Activated T-helper 1 cell treated with anti-CD3 and anti-CD28 coated beads, Interleukin-12 subunit alpha, Interleukin-12 subunit beta, Interleukin-2, Interleukin-4 antibody, amounts not matched to agents 30 ng/mL and 10 ng/mL and 1 ng/mL, durations not matched to agents 14 hours and 24 hours and 36 hours (primary cell): ENCODE results near the gene SCAMP2. TPM values are rescaled to one million over a fixed set of nuclear protein-coding genes. Genes with fewer than 3 reads are reported as not detected.

ENCODE experiments used
- DNase-seq: peaks from one replicate; pipeline ENCODE4 v3.0.0; 2021; ENCODE audit warnings: low spot score
- H3K27ac Mint-ChIP-seq: one replicate; pipeline ENCODE4 v1.8.0; 2021; ENCODE audit warnings: mild to moderate bottlenecking, mixed read lengths
- H3K27me3 Mint-ChIP-seq: one replicate; pipeline ENCODE4 v1.8.0; 2022; ENCODE audit warnings: mild to moderate bottlenecking, moderate library complexity, mixed read lengths; ENCODE audit not compliant: insufficient read depth
- H3K36me3 Mint-ChIP-seq: one replicate; pipeline ENCODE4 v1.8.0; 2021; ENCODE audit warnings: low read depth, mixed read lengths
- H3K4me1 Mint-ChIP-seq: one replicate; pipeline ENCODE4 v1.8.0; 2021; ENCODE audit warnings: low read depth, mixed read lengths
- H3K4me3 Mint-ChIP-seq: one replicate; pipeline ENCODE4 v1.8.0; 2021; ENCODE audit warnings: mild to moderate bottlenecking, moderate library complexity, mixed read lengths
- H3K9me3 Mint-ChIP-seq: one replicate; pipeline ENCODE4 v1.8.0; 2021; ENCODE audit warnings: mixed read lengths
- intact Hi-C: fragments of 100-400 bp; cut with micrococcal nuclease; formaldehyde crosslinking; loops from one replicate; pipeline ENCODE4 v1.15.1; 2024
- total RNA-seq: library from RNA; stranded (reverse); gene quantifications from 2 replicates; pipeline ENCODE4 v1.2.3, GENCODE V29; 2022

The SCAMP2 gene
- total RNA-seq, 1 donor from 2014 or later = 93.7 TPM

- DNase-seq = no peak
- Mint-ChIP-seq H3K36me3 (peaks cover 32% of the 10 kb centered on the region), H3K4me3 (no peak overlapping the region), H3K4me1 (peaks cover 18% of the 10 kb centered on the region), H3K27ac (no peak overlapping the region), H3K27me3 (no peaks in the 10 kb centered on the region), H3K9me3 (no peaks in the 10 kb centered on the region)
- intact Hi-C loops = no loop called here
Observed at GRCh38 chr15:74851960-74852359, 21.2 kb downstream of the SCAMP2 start.

- peaks cover 33% of the 10 kb centered on the region for H3K36me3 Mint-ChIP-seq
- no peaks in the 10 kb centered on the region for H3K27me3 Mint-ChIP-seq
- H3K4me3 Mint-ChIP-seq = no peak overlapping the region
- H3K27ac Mint-ChIP-seq = no peak overlapping the region
- no peak for DNase-seq
- peaks cover 24% of the 10 kb centered on the region for H3K4me1 Mint-ChIP-seq
- intact Hi-C loops = no loop called here
- no peaks in the 10 kb centered on the region for H3K9me3 Mint-ChIP-seq
Observed at GRCh38 chr15:74850393-74850792, 22.8 kb downstream of the SCAMP2 start.

- Mint-ChIP-seq H3K27me3 (no peaks in the 10 kb centered on the region), H3K36me3 (peaks cover 35% of the 10 kb centered on the region), H3K4me3 (no peak overlapping the region), H3K27ac (no peak overlapping the region), H3K9me3 (no peaks in the 10 kb centered on the region), H3K4me1 (peaks cover 37% of the 10 kb centered on the region)
- DNase-seq = no peak
- intact Hi-C loops = no loop called here
Observed at GRCh38 chr15:74847432-74847831, 25.7 kb downstream of the SCAMP2 start.

- H3K27me3 Mint-ChIP-seq = no peaks in the 10 kb centered on the region
- no peaks in the 10 kb centered on the region for H3K9me3 Mint-ChIP-seq
- DNase-seq = peak; percentile 19
- H3K4me3 Mint-ChIP-seq = peak overlapping the region; percentile 76
- H3K4me1 Mint-ChIP-seq = peaks cover 54% of the 10 kb centered on the region
- intact Hi-C loops = loop anchor here (1.0 to 2.0 kb wide), 3 partner anchors 45 to 105 kb away; partner anchors contain the start of gene FAM219B
- peaks cover 39% of the 10 kb centered on the region for H3K36me3 Mint-ChIP-seq
- H3K27ac Mint-ChIP-seq = peak overlapping the region; percentile 98
Observed at GRCh38 chr15:74845581-74845980, 27.6 kb downstream of the SCAMP2 start.

- Mint-ChIP-seq H3K27ac (peak overlapping the region; percentile 98), H3K36me3 (peaks cover 39% of the 10 kb centered on the region), H3K4me1 (peaks cover 54% of the 10 kb centered on the region), H3K9me3 (no peaks in the 10 kb centered on the region), H3K27me3 (no peaks in the 10 kb centered on the region), H3K4me3 (peak overlapping the region; percentile 76)
- intact Hi-C loops = loop anchor here (1.0 to 2.0 kb wide), 3 partner anchors 44 to 105 kb away; partner anchors contain the start of gene FAM219B
- peak; percentile 63 for DNase-seq
Observed at GRCh38 chr15:74845208-74845568, 28.0 kb downstream of the SCAMP2 start.

- H3K4me1 Mint-ChIP-seq = peaks cover 54% of the 10 kb centered on the region
- intact Hi-C loops = loop anchor here (1.0 to 5.0 kb wide), 4 partner anchors 44 to 147 kb away; partner anchors contain the start of genes EDC3 and FAM219B
- H3K4me3 Mint-ChIP-seq = peak overlapping the region; percentile 76
- peaks cover 35% of the 10 kb centered on the region for H3K36me3 Mint-ChIP-seq
- DNase-seq = no peak
- H3K27me3 Mint-ChIP-seq = no peaks in the 10 kb centered on the region
- no peaks in the 10 kb centered on the region for H3K9me3 Mint-ChIP-seq
- peak overlapping the region; percentile 98 for H3K27ac Mint-ChIP-seq
Observed at GRCh38 chr15:74844319-74845207, 28.6 kb downstream of the SCAMP2 start.

- peaks cover 54% of the 10 kb centered on the region for H3K4me1 Mint-ChIP-seq
- no peak for DNase-seq
- peaks cover 37% of the 10 kb centered on the region for H3K36me3 Mint-ChIP-seq
- peak overlapping the region; percentile 87 for H3K4me3 Mint-ChIP-seq
- intact Hi-C loops = loop anchor here (1.0 to 5.0 kb wide), 8 partner anchors 18 to 147 kb away; partner anchors contain the start of genes COX5A, CPLX3, EDC3 and MPI
- peak overlapping the region; percentile 98 for H3K27ac Mint-ChIP-seq
- no peaks in the 10 kb centered on the region for H3K9me3 Mint-ChIP-seq
- H3K27me3 Mint-ChIP-seq = no peaks in the 10 kb centered on the region
Observed at GRCh38 chr15:74843891-74844299, 29.3 kb downstream of the SCAMP2 start.

GRCh38 chr15:74843445-74843828 is 29.7 kb downstream of the SCAMP2 start:
- intact Hi-C loops = loop anchor here (1.0 to 5.0 kb wide), 7 partner anchors 17 to 146 kb away; partner anchors contain the start of genes COX5A, CPLX3, EDC3 and MPI
- H3K4me1 Mint-ChIP-seq = peaks cover 54% of the 10 kb centered on the region
- H3K27ac Mint-ChIP-seq = peak overlapping the region; percentile 98
- peak overlapping the region; percentile 87 for H3K4me3 Mint-ChIP-seq
- DNase-seq = no peak
- H3K36me3 Mint-ChIP-seq = peaks cover 33% of the 10 kb centered on the region
- no peaks in the 10 kb centered on the region for H3K27me3 Mint-ChIP-seq
- no peaks in the 10 kb centered on the region for H3K9me3 Mint-ChIP-seq

GRCh38 chr15:74842581-74843444 is 30.4 kb downstream of the SCAMP2 start, which contains the start of gene ULK3:
ULK3 (minus strand) TSS chr15:74843156; CDS start chr15:74843105, 51 bp downstream.
- no peaks in the 10 kb centered on the region for H3K27me3 Mint-ChIP-seq
- peaks cover 29% of the 10 kb centered on the region for H3K36me3 Mint-ChIP-seq
- intact Hi-C loops = loop anchor here (1.0 to 5.0 kb wide), 8 partner anchors 17 to 146 kb away; partner anchors contain the start of genes COX5A, CPLX3, EDC3 and MPI
- no peaks in the 10 kb centered on the region for H3K9me3 Mint-ChIP-seq
- peak within 1 kb of the TSS; percentile 98 for H3K27ac Mint-ChIP-seq
- H3K4me3 Mint-ChIP-seq = peak within 1 kb of the TSS; percentile 92
- peaks cover 52% of the 10 kb centered on the region for H3K4me1 Mint-ChIP-seq
- peak; percentile 91 for DNase-seq

- intact Hi-C loops = loop anchor here (1.0 to 5.0 kb wide), 4 partner anchors 59 to 145 kb away; partner anchors contain the start of gene EDC3
- Mint-ChIP-seq H3K9me3 (no peaks in the 10 kb centered on the region), H3K36me3 (peaks cover 23% of the 10 kb centered on the region), H3K4me3 (peak overlapping the region; percentile 92), H3K4me1 (peaks cover 45% of the 10 kb centered on the region), H3K27me3 (no peaks in the 10 kb centered on the region), H3K27ac (peak overlapping the region; percentile 45)
- no peak for DNase-seq
Observed at GRCh38 chr15:74841891-74842373, 31.2 kb downstream of the SCAMP2 start.

- H3K36me3 Mint-ChIP-seq = peaks cover 23% of the 10 kb centered on the region
- H3K27ac Mint-ChIP-seq = peak overlapping the region; percentile 54
Observed at GRCh38 chr15:74840851-74841775, 32.1 kb downstream of the SCAMP2 start.

More at GRCh38 chr15:74840851-74841775, 32.1 kb downstream of the SCAMP2 start:
- Mint-ChIP-seq H3K4me1 (peaks cover 40% of the 10 kb centered on the region), H3K9me3 (no peaks in the 10 kb centered on the region), H3K27me3 (no peaks in the 10 kb centered on the region), H3K4me3 (peak overlapping the region; percentile 92)
- intact Hi-C loops = loop anchor here (5.0 kb wide), 1 partner anchor 144 kb away; the partner anchor contains the start of gene EDC3
- DNase-seq = no peak
